K562 (cell line): ENCODE measurements around the gene EVI5L. TPM values are rescaled to one million over a fixed set of nuclear protein-coding genes. Genes with fewer than 3 reads are reported as not detected.

Experiments used
- CHD7 ChIP-seq: fragments of 200-600 bp; sonication (generic); IDR thresholded peaks from one replicate; pipeline ENCODE4 v1.6.1; 2012; ENCODE audit warnings: mild to moderate bottlenecking, low read depth, low read length, inconsistent platforms
- TRIM25 ChIP-seq: fragments of 450-650 bp; IDR thresholded peaks from 2 replicates; pipeline ENCODE4 v1.7.0; 2016; ENCODE audit warnings: borderline replicate concordance
- ZC3H4 ChIP-seq: sonication (generic); formaldehyde crosslinking; IDR thresholded peaks from 2 replicates; pipeline ENCODE4 v1.9.0; 2021; ENCODE audit warnings: missing genetic modification reagents, borderline replicate concordance
- ZNF717 ChIP-seq: fragments of 250-450 bp; sonication (Bioruptor Pico); IDR thresholded peaks from 2 replicates; pipeline ENCODE4 v1.5.0; 2021
- polyA plus RNA-seq, 8 experiments: library from polyadenylated mRNA; depleted of rRNA in 4 of 8; stranded (reverse) in 5 of 8; unstranded in 3 of 8; fragments of >200 nt; fragmentation: Nextera tagmentation in 2 of 8; fragmentation: Illumina TruSeq in 1 of 8; extraction: Ambion mirVana in 2 of 8; extraction: Trizol in 1 of 8; gene quantifications; 2 replicates each; pipeline versions ENCODE4 v1.2.1 to v1.2.3, GENCODE V29; 2011 to 2014; ENCODE audit warnings: inconsistent platforms in 1 of 8, missing spikeins in 1 of 8
- total RNA-seq, 7 experiments: library from RNA; depleted of rRNA in 6 of 7; stranded (reverse); fragments of >200 nt in 6 of 7; fragmentation: Illumina TruSeq in 2 of 7; extraction: Trizol in 2 of 7; gene quantifications; 2 replicates each; pipeline versions ENCODE4 v1.2.1 to v1.2.3, GENCODE V29; 2011 to 2021; ENCODE audit warnings: low replicate concordance in 1 of 7
- TF ChIP-seq, protein P1 (sequence below): IDR thresholded peaks from 3 replicates; pipeline ENCODE4 v1.6.1; 2011; ENCODE audit warnings: borderline replicate concordance, mild to moderate bottlenecking, moderate library complexity; ENCODE audit not compliant: insufficient read length; ENCODE audit errors: extremely low read depth
- TF ChIP-seq, protein P2 (sequence below): fragments of 250-450 bp; sonication (Bioruptor Pico); IDR thresholded peaks from 2 replicates; pipeline ENCODE4 v1.8.0; 2021; ENCODE audit warnings: borderline replicate concordance, mild to moderate bottlenecking, moderate library complexity; ENCODE audit not compliant: poor library complexity, severe bottlenecking
- TF ChIP-seq, protein P3 (sequence below): sonication (generic); IDR thresholded peaks from 2 replicates; pipeline ENCODE4 v1.6.1; 2016

Gene EVI5L
- total and polyA plus RNA-seq, 9 of the 15 experiments (the other 6 are each of a cell fraction or from before 2014, with no cell fraction given) = 0.69 to 1.8 (median 1.2) TPM; not detected in 2

DNA sequence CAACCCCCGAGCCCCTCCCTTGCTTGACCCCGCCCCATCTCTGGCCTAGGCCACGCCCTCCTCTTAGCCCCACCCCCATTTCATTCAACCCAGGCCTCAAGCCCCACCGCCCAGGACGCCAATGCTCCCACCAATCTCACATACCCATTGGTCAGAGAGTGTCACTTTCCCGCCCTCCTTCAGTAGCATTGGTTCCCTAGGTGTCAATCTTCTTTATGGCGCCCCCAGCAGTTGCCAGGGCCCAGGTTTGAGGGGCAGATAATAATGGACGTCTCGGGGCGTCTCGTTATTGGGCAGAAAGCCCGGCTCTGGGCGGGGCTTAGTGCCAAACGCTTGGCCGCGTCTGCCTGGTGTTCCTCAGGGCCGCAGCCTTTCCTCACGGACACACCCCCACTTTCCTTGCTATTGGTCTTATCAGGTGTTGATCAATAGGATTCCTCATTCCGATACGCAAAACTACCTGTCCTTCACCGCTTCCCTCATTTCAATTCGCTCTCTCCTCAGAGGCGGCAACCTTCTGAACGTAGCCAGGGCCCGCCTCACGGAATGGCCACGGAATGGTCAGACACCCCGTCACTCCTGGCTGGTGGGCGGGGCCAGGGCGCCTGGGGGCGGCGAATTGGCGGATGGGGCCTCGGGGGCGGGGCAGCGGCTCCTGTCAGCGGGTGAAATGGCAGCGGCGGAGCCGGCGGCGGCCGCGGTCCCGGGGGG, at the start of gene EVI5L (continued):
- TF ChIP-seq, protein P1, sequence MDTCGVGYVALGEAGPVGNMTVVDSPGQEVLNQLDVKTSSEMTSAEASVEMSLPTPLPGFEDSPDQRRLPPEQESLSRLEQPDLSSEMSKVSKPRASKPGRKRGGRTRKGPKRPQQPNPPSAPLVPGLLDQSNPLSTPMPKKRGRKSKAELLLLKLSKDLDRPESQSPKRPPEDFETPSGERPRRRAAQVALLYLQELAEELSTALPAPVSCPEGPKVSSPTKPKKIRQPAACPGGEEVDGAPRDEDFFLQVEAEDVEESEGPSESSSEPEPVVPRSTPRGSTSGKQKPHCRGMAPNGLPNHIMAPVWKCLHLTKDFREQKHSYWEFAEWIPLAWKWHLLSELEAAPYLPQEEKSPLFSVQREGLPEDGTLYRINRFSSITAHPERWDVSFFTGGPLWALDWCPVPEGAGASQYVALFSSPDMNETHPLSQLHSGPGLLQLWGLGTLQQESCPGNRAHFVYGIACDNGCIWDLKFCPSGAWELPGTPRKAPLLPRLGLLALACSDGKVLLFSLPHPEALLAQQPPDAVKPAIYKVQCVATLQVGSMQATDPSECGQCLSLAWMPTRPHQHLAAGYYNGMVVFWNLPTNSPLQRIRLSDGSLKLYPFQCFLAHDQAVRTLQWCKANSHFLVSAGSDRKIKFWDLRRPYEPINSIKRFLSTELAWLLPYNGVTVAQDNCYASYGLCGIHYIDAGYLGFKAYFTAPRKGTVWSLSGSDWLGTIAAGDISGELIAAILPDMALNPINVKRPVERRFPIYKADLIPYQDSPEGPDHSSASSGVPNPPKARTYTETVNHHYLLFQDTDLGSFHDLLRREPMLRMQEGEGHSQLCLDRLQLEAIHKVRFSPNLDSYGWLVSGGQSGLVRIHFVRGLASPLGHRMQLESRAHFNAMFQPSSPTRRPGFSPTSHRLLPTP = no peak
- no peak for TF ChIP-seq ZNF717 (CRISPR knock-in tag)
- TF ChIP-seq, protein P2, sequence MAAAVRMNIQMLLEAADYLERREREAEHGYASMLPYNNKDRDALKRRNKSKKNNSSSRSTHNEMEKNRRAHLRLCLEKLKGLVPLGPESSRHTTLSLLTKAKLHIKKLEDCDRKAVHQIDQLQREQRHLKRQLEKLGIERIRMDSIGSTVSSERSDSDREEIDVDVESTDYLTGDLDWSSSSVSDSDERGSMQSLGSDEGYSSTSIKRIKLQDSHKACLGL (CRISPR knock-in tag) = no peak
- no peak for TF ChIP-seq ZC3H4 (CRISPR knock-in tag)
- no peak for TF ChIP-seq TRIM25
- no peak for TF ChIP-seq CHD7
- TF ChIP-seq, protein P3, sequence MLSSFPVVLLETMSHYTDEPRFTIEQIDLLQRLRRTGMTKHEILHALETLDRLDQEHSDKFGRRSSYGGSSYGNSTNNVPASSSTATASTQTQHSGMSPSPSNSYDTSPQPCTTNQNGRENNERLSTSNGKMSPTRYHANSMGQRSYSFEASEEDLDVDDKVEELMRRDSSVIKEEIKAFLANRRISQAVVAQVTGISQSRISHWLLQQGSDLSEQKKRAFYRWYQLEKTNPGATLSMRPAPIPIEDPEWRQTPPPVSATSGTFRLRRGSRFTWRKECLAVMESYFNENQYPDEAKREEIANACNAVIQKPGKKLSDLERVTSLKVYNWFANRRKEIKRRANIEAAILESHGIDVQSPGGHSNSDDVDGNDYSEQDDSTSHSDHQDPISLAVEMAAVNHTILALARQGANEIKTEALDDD = no peak
